T-helper 17 cell (primary cell): ENCODE data around the gene SPATA7. TPM values are rescaled to one million over a fixed set of nuclear protein-coding genes. Genes with fewer than 3 reads are reported as not detected.

Source experiments
- ATAC-seq: fragments of 150-1000 bp; cut with Tn5 transposase; 2 replicates; pipeline ENCODE4 v1.10.0; 2021; ENCODE audit warnings: mild to moderate bottlenecking, moderate library complexity
- DNase-seq, 3 donors: peaks; one replicate each; pipeline versions ENCODE4 v3.0.0 to v3.0.0-alpha.2; 2020 to 2021
- H3K9me3 ChIP-seq: one replicate; pipeline ENCODE4 v1.7.0; 2013; ENCODE audit warnings: low read length, mild to moderate bottlenecking; ENCODE audit not compliant: control insufficient read depth, poor library complexity, severe bottlenecking
- H3K27ac Mint-ChIP-seq: one replicate; pipeline ENCODE4 v1.8.0; 2022; ENCODE audit warnings: mild to moderate bottlenecking, moderate library complexity, mixed read lengths
- H3K27me3 Mint-ChIP-seq: one replicate; pipeline ENCODE4 v1.8.0; 2022; ENCODE audit warnings: mixed read lengths
- H3K36me3 Mint-ChIP-seq: one replicate; pipeline ENCODE4 v1.8.0; 2022; ENCODE audit warnings: low read depth, mixed read lengths
- H3K4me1 Mint-ChIP-seq: one replicate; pipeline ENCODE4 v1.8.0; 2022; ENCODE audit warnings: mild to moderate bottlenecking, mixed read lengths
- H3K4me3 Mint-ChIP-seq: one replicate; pipeline ENCODE4 v1.8.0; 2022; ENCODE audit warnings: mild to moderate bottlenecking, moderate library complexity, mixed read lengths
- total RNA-seq, 4 donors: library from RNA in 2 of 4; stranded (reverse) in 2 of 4; gene quantifications; one replicate each; pipeline ENCODE4 v1.2.3 and lab custom pipeline; 2022 to 2026

Gene SPATA7
- total RNA-seq, 2 donors from 2014 or later, result 5.5 to 5.7 TPM

- no peak for ATAC-seq
- H3K4me3 Mint-ChIP-seq, result no peak overlapping the region
Observed at GRCh38 chr14:88424573-88424972, 39.1 kb downstream of the SPATA7 start.

GRCh38 chr14:88426271-88426670, 40.8 kb downstream of the SPATA7 start:
- ATAC-seq (no peak), DNase-seq (no peak)
- Mint-ChIP-seq H3K36me3 (peaks cover 2% of the 10 kb centered on the region), H3K27ac (no peak overlapping the region), H3K27me3 (no peaks in the 10 kb centered on the region), H3K4me1 (peaks cover 5% of the 10 kb centered on the region), H3K4me3 (no peak overlapping the region)
- no peaks in the 10 kb centered on the region for H3K9me3 ChIP-seq

More at GRCh38 chr14:88424573-88424972, 39.1 kb downstream of the SPATA7 start:
- H3K4me1 Mint-ChIP-seq, result peaks cover 5% of the 10 kb centered on the region
- H3K36me3 Mint-ChIP-seq, result peaks cover 5% of the 10 kb centered on the region
- H3K27ac Mint-ChIP-seq, result no peak overlapping the region
- no peaks in the 10 kb centered on the region for H3K9me3 ChIP-seq
- no peaks in the 10 kb centered on the region for H3K27me3 Mint-ChIP-seq
- no peak for DNase-seq

- no peak overlapping the region for H3K4me3 Mint-ChIP-seq
- ATAC-seq, result no peak
- H3K27me3 Mint-ChIP-seq, result no peaks in the 10 kb centered on the region
Observed at GRCh38 chr14:88430976-88431375, 45.5 kb downstream of the SPATA7 start.

GRCh38 chr14:88437658-88438057, 52.2 kb downstream of the SPATA7 start:
- no peaks in the 10 kb centered on the region for H3K9me3 ChIP-seq
- no peak overlapping the region for H3K4me3 Mint-ChIP-seq
- H3K4me1 Mint-ChIP-seq, result peaks cover 2% of the 10 kb centered on the region
- H3K27me3 Mint-ChIP-seq, result no peaks in the 10 kb centered on the region
- no peak overlapping the region for H3K27ac Mint-ChIP-seq
- H3K36me3 Mint-ChIP-seq, result peaks cover 12% of the 10 kb centered on the region
- ATAC-seq (no peak), DNase-seq (no peak)

More at GRCh38 chr14:88430976-88431375, 45.5 kb downstream of the SPATA7 start:
- H3K9me3 ChIP-seq, result no peaks in the 10 kb centered on the region
- Mint-ChIP-seq H3K36me3 (peaks cover 2% of the 10 kb centered on the region), H3K4me1 (no peaks in the 10 kb centered on the region), H3K27ac (no peak overlapping the region)
- DNase-seq, result no peak

GRCh38 chr14:88439088-88439487, 53.6 kb downstream of the SPATA7 start:
- DNase-seq (no peak), ATAC-seq (no peak)
- H3K36me3 Mint-ChIP-seq, result peaks cover 12% of the 10 kb centered on the region
- no peaks in the 10 kb centered on the region for H3K9me3 ChIP-seq
- no peaks in the 10 kb centered on the region for H3K27me3 Mint-ChIP-seq
- no peak overlapping the region for H3K4me3 Mint-ChIP-seq
- H3K4me1 Mint-ChIP-seq, result peaks cover 2% of the 10 kb centered on the region
- H3K27ac Mint-ChIP-seq, result no peak overlapping the region

GRCh38 chr14:88452231-88452630, 66.8 kb downstream of the SPATA7 start:
- no peak overlapping the region for H3K4me3 Mint-ChIP-seq
- H3K4me1 Mint-ChIP-seq, result no peaks in the 10 kb centered on the region
- H3K36me3 Mint-ChIP-seq, result peaks cover 9% of the 10 kb centered on the region
- H3K9me3 ChIP-seq, result no peaks in the 10 kb centered on the region
- H3K27me3 Mint-ChIP-seq, result no peaks in the 10 kb centered on the region
- DNase-seq (no peak), ATAC-seq (no peak)
- no peak overlapping the region for H3K27ac Mint-ChIP-seq

GRCh38 chr14:88454886-88455285, 69.4 kb downstream of the SPATA7 start:
- ATAC-seq (no peak), DNase-seq (no peak)
- Mint-ChIP-seq H3K4me3 (no peak overlapping the region), H3K27ac (no peak overlapping the region), H3K27me3 (no peaks in the 10 kb centered on the region), H3K36me3 (peaks cover 9% of the 10 kb centered on the region), H3K4me1 (no peaks in the 10 kb centered on the region)
- no peaks in the 10 kb centered on the region for H3K9me3 ChIP-seq

GRCh38 chr14:88463318-88463717, 77.9 kb downstream of the SPATA7 start:
- Mint-ChIP-seq H3K4me1 (no peaks in the 10 kb centered on the region), H3K27me3 (no peaks in the 10 kb centered on the region), H3K36me3 (peaks cover 5% of the 10 kb centered on the region), H3K27ac (no peak overlapping the region), H3K4me3 (no peak overlapping the region)
- no peak for DNase-seq
- ATAC-seq, result no peak
- H3K9me3 ChIP-seq, result no peaks in the 10 kb centered on the region

- ATAC-seq (no peak), DNase-seq (no peak)
- H3K4me3 Mint-ChIP-seq, result no peak overlapping the region
- no peak overlapping the region for H3K27ac Mint-ChIP-seq
- no peaks in the 10 kb centered on the region for H3K36me3 Mint-ChIP-seq
- no peaks in the 10 kb centered on the region for H3K27me3 Mint-ChIP-seq
- H3K9me3 ChIP-seq, result no peaks in the 10 kb centered on the region
- H3K4me1 Mint-ChIP-seq, result no peaks in the 10 kb centered on the region
Observed at GRCh38 chr14:88468406-88468805, 82.9 kb downstream of the SPATA7 start.

- Mint-ChIP-seq H3K27ac (no peak overlapping the region), H3K4me1 (no peaks in the 10 kb centered on the region), H3K4me3 (no peak overlapping the region), H3K36me3 (no peaks in the 10 kb centered on the region), H3K27me3 (no peaks in the 10 kb centered on the region)
- DNase-seq (no peak), ATAC-seq (no peak)
- H3K9me3 ChIP-seq, result no peaks in the 10 kb centered on the region
Observed at GRCh38 chr14:88470542-88471440, 85.3 kb downstream of the SPATA7 start.

GRCh38 chr14:88473791-88474190, 88.3 kb downstream of the SPATA7 start:
- ATAC-seq, result no peak
- no peaks in the 10 kb centered on the region for H3K4me1 Mint-ChIP-seq
- H3K9me3 ChIP-seq, result no peaks in the 10 kb centered on the region
- H3K27ac Mint-ChIP-seq, result no peak overlapping the region
- DNase-seq, result no peak
- no peaks in the 10 kb centered on the region for H3K27me3 Mint-ChIP-seq
- H3K4me3 Mint-ChIP-seq, result no peak overlapping the region
- H3K36me3 Mint-ChIP-seq, result no peaks in the 10 kb centered on the region

- H3K4me1 Mint-ChIP-seq, result peaks cover under 1% of the 10 kb centered on the region
- peaks cover 1% of the 10 kb centered on the region for H3K36me3 Mint-ChIP-seq
- DNase-seq (no peak), ATAC-seq (no peak)
- H3K27ac Mint-ChIP-seq, result no peak overlapping the region
- H3K9me3 ChIP-seq, result no peaks in the 10 kb centered on the region
- no peak overlapping the region for H3K4me3 Mint-ChIP-seq
- peaks cover 3% of the 10 kb centered on the region for H3K27me3 Mint-ChIP-seq
Observed at GRCh38 chr14:88476214-88476774, 90.8 kb downstream of the SPATA7 start.

GRCh38 chr14:88476825-88477224, 91.4 kb downstream of the SPATA7 start:
- peaks cover 9% of the 10 kb centered on the region for H3K27me3 Mint-ChIP-seq
- H3K4me1 Mint-ChIP-seq, result peaks cover 3% of the 10 kb centered on the region
- ATAC-seq (no peak), DNase-seq (no peak)
- peaks cover 3% of the 10 kb centered on the region for H3K36me3 Mint-ChIP-seq
- no peak overlapping the region for H3K4me3 Mint-ChIP-seq
- no peaks in the 10 kb centered on the region for H3K9me3 ChIP-seq
- no peak overlapping the region for H3K27ac Mint-ChIP-seq
